LNCAP (cell line): Measurements from ENCODE around the gene FRAS1.

ENCODE experiments used
- CTCF ChIP-seq: fragments of 450-650 bp; IDR thresholded peaks from 2 replicates; pipeline ENCODE4 v1.5.1; 2017; ENCODE audit warnings: mild to moderate bottlenecking

The FRAS1 gene

GRCh38 chr4:78322032-78322431, 264.9 kb downstream of the FRAS1 start:
- no peak for TF ChIP-seq CTCF

- no peak for TF ChIP-seq CTCF
Observed at GRCh38 chr4:78323439-78323838, 266.3 kb downstream of the FRAS1 start.

GRCh38 chr4:78324625-78325024, 267.5 kb downstream of the FRAS1 start:
- no peak for TF ChIP-seq CTCF

- TF ChIP-seq CTCF = no peak
Observed at GRCh38 chr4:78325271-78326157, 268.4 kb downstream of the FRAS1 start.

- TF ChIP-seq CTCF = no peak
Observed at GRCh38 chr4:78331186-78331585, 274.1 kb downstream of the FRAS1 start.

- TF ChIP-seq CTCF = no peak
Observed at GRCh38 chr4:78331965-78332364, 274.8 kb downstream of the FRAS1 start.

GRCh38 chr4:78332976-78333375, 275.9 kb downstream of the FRAS1 start:
- TF ChIP-seq CTCF = no peak
